ENCODE data around the gene UNC93A. TPM values are rescaled to one million over a fixed set of nuclear protein-coding genes. Genes with fewer than 3 reads are reported as not detected.
A peak's percentile ranks its signal among the peaks of the same experiment; 100 is the strongest.
"Not testable (repeated sequence)": the region's sequence is repeated elsewhere in the genome, so short reads cannot be mapped to it uniquely, and the experiment has no call there.

Gene UNC93A
- total and polyA plus RNA-seq, 9 of the 15 experiments (the other 6 are each of a cell fraction or from before 2014, with no cell fraction given) = not detected

- TF ChIP-seq CHD1 (IDR thresholded peaks at IDR 0.05; ENCODE audit: low read length) = no peak
These were observed 8.9 kb upstream of the UNC93A start (continued) for GRCh38 chr6:167282165-167282564.

- H3K36me3 ChIP-seq (ENCODE audit: control insufficient read depth, insufficient read depth, low read length); H3K4me1 ChIP-seq (replicated peaks in 1 of 2; ENCODE audit: control insufficient read depth in 2 of 2, insufficient read depth in 2 of 2, low read length in 2 of 2); H3K4me2 ChIP-seq (ENCODE audit: insufficient read depth, low read length); H3K9ac ChIP-seq (ENCODE audit: insufficient read depth in 1 of 2, low read depth in 2 of 2, low read length in 2 of 2); H3K4me3 ChIP-seq; H3K27ac ChIP-seq (ENCODE audit: extremely low read depth, low read depth, low read length); H3K9me3 ChIP-seq (replicated peaks; ENCODE audit: control insufficient read depth, insufficient read depth, low read depth, low read length); H3K9me1 ChIP-seq (ENCODE audit: control insufficient read depth, insufficient read depth, low read length); DNase-seq (ENCODE audit: extremely low read depth in 1 of 4, low spot score in 3 of 4); CTCF ChIA-PET (ENCODE audit: low intra/inter-chr PET ratio); H3K79me2 ChIP-seq (ENCODE audit: control insufficient read depth, insufficient read depth, low read length); BruUV-seq (replicated peaks); H2AFZ ChIP-seq (ENCODE audit: low read depth, low read length); H4K20me1 ChIP-seq (replicated peaks; ENCODE audit: control insufficient read depth, insufficient read depth, low read length): not testable (repeated sequence)
- intact Hi-C loops (cut with micrococcal nuclease) = loop anchor here (10.0 kb wide), 1 partner anchor 510 kb away; no protein-coding TSS in a partner anchor
- in situ Hi-C loops (cut with MboI) = loop anchor here (5.0 to 25.0 kb wide), 2 partner anchors 62 to 522 kb away; no protein-coding TSS in a partner anchor
- ATAC-seq (peak; percentile 37; the same call in 2 of the 3 replicates), FAIRE-seq (peak; percentile 15)
- H3K27me3 ChIP-seq (ENCODE audit: control insufficient read depth in 2 of 2, insufficient read depth in 2 of 2, low read length in 2 of 2) = peaks cover 11 to 39% of the 10 kb centered on the region in 2 experiments; a peak in 4 of 5 replicates
- POLR2A ChIA-PET = interaction anchor here (1.0 to 1.1 kb wide), 2 partner anchors 61 to 63 kb away, joined by 3 read pairs; no protein-coding TSS in a partner anchor
- under 1% methylated on average over 10 of the region's 13 CpGs for WGBS (ENCODE audit: insufficient coverage, low coverage, missing lambda C conversion rate)
These were observed 6.5 kb upstream of the UNC93A start for GRCh38 chr6:167284565-167284964.

- ChIA-PET POLR2A (no interaction called here), CTCF (ENCODE audit: low intra/inter-chr PET ratio) (no interaction called here)
- peaks cover 11 to 39% of the 10 kb centered on the region in 2 experiments; a peak in 4 of 5 replicates for H3K27me3 ChIP-seq (ENCODE audit: control insufficient read depth in 2 of 2, insufficient read depth in 2 of 2, low read length in 2 of 2)
- H3K9me1 ChIP-seq (ENCODE audit: control insufficient read depth, insufficient read depth, low read length) = no peaks in the 10 kb centered on the region
- H3K79me2 ChIP-seq (ENCODE audit: control insufficient read depth, insufficient read depth, low read length) = no peaks in the 10 kb centered on the region
- H3K36me3 ChIP-seq (ENCODE audit: control insufficient read depth, insufficient read depth, low read length) = no peaks in the 10 kb centered on the region
- no peak for ATAC-seq
- H3K27ac ChIP-seq (ENCODE audit: extremely low read depth, low read depth, low read length) = no peak overlapping the region
- H4K20me1 ChIP-seq (replicated peaks; ENCODE audit: control insufficient read depth, insufficient read depth, low read length) = peaks cover 4% of the 10 kb centered on the region; the same call in 1 of the 2 replicates
- no peaks in the 10 kb centered on the region for H3K4me1 ChIP-seq (replicated peaks in 1 of 2; ENCODE audit: control insufficient read depth in 2 of 2, insufficient read depth in 2 of 2, low read length in 2 of 2)
- H2AFZ ChIP-seq (ENCODE audit: low read depth, low read length) = no peak overlapping the region
- no peak overlapping the region for H3K4me2 ChIP-seq (ENCODE audit: insufficient read depth, low read length)
- FAIRE-seq = no peak
- in situ Hi-C loops (cut with MboI) (loop anchor here (25.0 kb wide), 1 partner anchor 523 kb away; no protein-coding TSS in a partner anchor), intact Hi-C loops (cut with micrococcal nuclease) (loop anchor here (10.0 kb wide), 1 partner anchor 510 kb away; no protein-coding TSS in a partner anchor)
- WGBS (ENCODE audit: insufficient coverage, low coverage, missing lambda C conversion rate) = 2% methylated on average over 7 of the region's 15 CpGs
- DNase-seq (ENCODE audit: extremely low read depth in 1 of 4, low spot score in 3 of 4) = no peak
- no peak overlapping the region for H3K4me3 ChIP-seq
- no TSS peak for BruUV-seq (replicated peaks)
- no peak overlapping the region for H3K9ac ChIP-seq (ENCODE audit: insufficient read depth in 1 of 2, low read depth in 2 of 2, low read length in 2 of 2)
- no peaks in the 10 kb centered on the region for H3K9me3 ChIP-seq (replicated peaks; ENCODE audit: control insufficient read depth, insufficient read depth, low read depth, low read length)
- TF ChIP-seq RAD21 (CRISPR knock-in tag; conservative IDR thresholded peaks at IDR 0.05 in 1 of 2, IDR thresholded peaks at IDR 0.05 in 1 of 2) (no peak), HINFP (tag; conservative IDR thresholded peaks at IDR 0.05; ENCODE audit: low read depth) (no peak), NCOA4 (IDR thresholded peaks at IDR 0.05; ENCODE audit: partially characterized antibody) (no peak), ZNF57 (CRISPR knock-in tag; IDR thresholded peaks at IDR 0.05) (no peak), DLX4 (CRISPR knock-in tag; IDR thresholded peaks at IDR 0.05) (no peak), EHMT2 (IDR thresholded peaks at IDR 0.05) (no peak), SRSF7 (optimal IDR thresholded peaks at IDR 0.05; ENCODE audit: low read depth, low read length) (no peak), ZNF280B (CRISPR knock-in tag; IDR thresholded peaks at IDR 0.05) (no peak)
These were observed 5.9 kb upstream of the UNC93A start for GRCh38 chr6:167285077-167285770.
